GM18907 (cell line): Measurements from ENCODE around the gene TMEM178A.
"Not testable (repeated sequence)": the region's sequence is repeated elsewhere in the genome, so short reads cannot be mapped to it uniquely, and the experiment has no call there.

Experiments
- ATAC-seq: cut with Tn5 transposase; IDR thresholded peaks from one replicate; pipeline ENCODE4 v1.9.1; 2021; ENCODE audit warnings: mild to moderate bottlenecking, moderate library complexity; ENCODE audit not compliant: unreplicated experiment

The TMEM178A gene

GRCh38 chr2:39647104-39647765 is 18.5 kb upstream of the TMEM178A start:
- no peak for ATAC-seq

- no peak for ATAC-seq
These were observed 17.1 kb upstream of the TMEM178A start for GRCh38 chr2:39648580-39648979.

DNA sequence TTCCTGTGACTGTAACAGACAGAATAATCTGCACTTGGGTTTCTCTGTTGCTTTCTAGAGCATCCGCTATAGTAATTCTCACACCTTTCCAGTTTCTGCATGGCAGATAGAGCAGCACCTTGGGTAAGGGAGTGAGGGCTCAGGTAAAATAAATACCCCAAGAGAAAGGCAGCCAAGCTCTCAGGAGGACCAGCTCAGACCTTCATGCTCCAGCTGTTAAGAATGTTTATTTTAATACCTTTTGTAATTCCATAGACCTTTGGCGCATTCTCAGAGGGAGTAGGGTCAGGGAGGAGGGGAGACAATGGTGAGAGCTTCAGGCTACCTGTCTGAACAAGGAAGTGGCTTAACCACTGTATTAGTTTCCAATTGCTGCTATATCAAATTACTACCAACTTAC is 16.2 kb upstream of the TMEM178A start:
- ATAC-seq = no peak

GRCh38 chr2:39650468-39650867 is 15.2 kb upstream of the TMEM178A start:
- ATAC-seq = no peak

DNA sequence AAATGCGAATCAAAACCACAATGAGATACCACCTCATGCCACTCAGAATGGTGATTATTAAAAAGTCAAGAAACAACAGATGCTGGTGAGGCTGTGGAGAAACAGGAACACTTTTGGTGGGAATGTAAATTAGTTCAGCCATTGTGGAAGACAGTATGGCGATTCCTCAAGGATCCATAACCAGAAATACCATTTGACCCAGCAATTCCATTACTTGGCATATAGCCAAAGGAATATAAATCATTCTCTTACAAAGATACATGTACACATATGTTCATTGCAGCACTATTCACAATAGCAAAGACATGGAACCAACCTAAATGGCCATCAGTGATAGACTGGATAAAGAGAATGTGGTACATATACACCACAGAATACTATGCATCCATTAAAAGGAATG is 9.5 kb upstream of the TMEM178A start:
- ATAC-seq = not testable (repeated sequence)

GRCh38 chr2:39657287-39657937 is 8.3 kb upstream of the TMEM178A start:
- ATAC-seq = no peak

DNA sequence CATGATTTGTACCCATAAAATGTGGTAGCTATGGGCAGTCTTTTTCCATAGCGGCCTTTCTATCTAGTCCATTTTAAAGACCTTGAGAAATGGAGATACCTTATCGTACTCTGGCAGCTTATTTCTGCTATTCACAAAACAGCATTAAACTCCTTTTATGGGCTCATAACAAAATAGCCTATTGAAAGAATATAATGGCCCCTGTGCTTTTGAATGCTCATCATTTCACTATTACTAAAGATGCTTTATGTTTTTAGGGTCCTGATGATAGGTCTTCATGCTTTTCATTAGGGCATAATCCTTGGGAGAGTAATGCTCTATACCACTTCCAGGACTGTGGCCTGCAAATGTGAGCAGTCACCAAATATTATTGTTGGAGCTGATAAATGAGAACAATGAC is 7.3 kb upstream of the TMEM178A start:
- ATAC-seq = no peak

DNA sequence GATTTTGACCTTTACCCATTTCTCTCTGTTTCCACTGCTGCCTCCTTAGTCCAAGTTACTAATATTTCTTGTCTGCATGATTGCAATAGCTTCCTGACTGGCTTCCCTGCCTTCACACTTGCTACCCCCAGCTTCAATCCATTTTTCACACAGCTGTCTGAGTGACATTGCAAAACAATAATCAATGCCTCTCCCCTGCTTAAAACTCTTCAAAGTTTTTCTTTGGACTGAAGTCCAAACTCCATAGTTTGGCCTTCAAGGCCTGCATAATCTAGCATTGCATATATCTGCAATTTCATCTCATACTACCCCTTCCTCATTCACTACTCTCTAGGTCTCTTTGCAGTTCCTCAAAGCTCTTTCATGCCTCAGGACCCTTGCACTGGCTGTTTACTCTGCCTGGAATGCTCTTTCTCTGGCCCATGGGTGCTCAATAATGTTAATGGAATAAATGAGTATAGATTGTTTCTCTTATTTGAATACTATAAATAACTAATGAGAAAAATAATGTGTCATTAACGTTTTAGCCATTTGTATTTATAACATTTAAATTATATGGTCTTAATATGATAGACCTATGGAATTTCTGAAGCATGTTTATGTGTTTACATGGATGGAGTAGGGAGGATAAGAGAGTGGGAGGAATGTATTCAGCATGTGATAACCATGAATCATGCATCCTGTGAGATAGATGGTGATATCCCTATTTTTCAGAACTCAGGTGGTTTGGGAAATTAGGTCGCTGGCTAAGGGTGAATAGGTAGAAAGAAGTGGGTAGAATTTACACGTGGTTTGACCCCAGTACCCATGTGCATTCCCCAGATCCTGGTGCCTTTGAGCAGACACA is 5.7 kb upstream of the TMEM178A start:
- no peak for ATAC-seq

DNA sequence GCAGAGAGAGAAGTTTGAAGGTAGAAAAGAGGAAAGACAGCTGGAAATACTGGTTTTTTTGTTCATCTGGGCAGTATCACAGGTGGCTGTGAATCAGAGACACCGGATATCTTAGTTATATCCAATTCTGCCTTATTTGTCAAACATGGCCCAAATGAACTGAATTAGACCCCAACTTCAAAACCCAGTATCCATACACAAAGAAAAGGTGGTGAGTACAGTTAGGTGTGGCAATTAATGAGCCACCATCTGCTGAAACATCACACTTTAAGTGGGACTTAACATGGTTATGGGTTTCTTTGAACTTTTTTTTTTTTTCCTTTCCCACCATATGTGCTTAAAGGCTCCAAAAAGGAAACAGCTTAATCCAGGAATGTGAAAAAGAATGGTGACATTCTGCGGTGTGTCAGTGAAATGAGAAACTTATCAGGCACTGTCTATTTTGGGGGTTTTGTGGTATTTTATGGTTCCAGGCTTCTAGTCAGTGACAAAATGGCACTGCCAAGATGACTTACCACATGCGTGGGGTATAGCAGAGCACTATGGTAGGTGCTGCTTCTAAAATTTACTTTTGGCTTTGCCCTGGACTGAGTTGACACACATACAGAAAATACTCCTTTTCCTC is 5.0 kb upstream of the TMEM178A start:
- no peak for ATAC-seq

DNA sequence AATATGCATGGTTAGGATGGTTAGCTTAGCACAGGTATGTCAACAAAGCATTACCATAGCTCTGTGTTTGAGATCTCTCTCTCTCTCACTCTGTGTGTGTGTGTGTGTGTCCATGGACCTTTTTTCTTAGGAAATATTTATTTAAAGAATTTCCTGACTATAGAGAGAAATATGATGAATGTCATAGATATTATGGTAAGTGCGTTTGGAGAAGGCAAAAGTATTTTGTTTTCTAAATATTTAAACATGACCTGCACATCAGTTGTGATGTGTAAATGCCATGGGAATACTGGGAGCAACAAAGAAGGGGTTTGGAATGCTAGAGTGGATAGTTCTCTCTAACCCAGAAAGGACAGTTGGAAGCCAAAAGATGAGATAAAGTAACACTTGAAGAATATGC is 3.9 kb upstream of the TMEM178A start:
- no peak for ATAC-seq

DNA sequence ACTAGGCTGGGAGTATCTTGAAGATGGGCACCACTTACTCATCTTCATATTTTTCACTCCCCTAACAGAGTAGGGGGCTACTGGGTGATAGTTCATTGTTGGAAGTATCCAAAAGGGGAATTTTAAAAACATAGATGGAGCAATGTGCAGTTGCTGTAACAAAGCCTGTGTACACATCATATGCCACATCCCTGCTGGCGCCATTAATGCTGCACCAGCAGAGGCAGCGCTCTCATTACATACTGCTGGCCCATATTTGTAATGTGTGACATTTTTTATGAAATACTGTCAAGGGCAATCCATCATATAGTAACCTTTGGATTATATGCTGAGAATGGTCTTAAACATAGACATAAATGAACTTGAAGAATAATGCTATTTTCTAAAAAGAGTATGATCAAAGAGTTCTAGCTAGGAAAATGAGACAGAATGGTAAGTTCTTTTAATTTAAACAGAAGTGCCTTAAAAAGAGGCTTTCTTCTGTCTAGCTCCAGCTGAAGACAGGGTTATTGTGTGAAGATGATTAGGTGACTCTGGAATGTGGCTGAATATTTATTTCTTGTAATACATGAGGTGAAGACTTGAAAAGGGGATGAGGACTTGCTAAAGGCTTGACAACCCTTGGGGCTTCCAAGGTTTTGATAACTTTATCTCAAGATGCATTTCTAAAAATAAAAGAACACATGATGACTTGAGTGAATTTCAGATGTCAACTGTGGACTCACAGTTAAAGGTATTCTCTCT is 2.4 kb upstream of the TMEM178A start:
- no peak for ATAC-seq

DNA sequence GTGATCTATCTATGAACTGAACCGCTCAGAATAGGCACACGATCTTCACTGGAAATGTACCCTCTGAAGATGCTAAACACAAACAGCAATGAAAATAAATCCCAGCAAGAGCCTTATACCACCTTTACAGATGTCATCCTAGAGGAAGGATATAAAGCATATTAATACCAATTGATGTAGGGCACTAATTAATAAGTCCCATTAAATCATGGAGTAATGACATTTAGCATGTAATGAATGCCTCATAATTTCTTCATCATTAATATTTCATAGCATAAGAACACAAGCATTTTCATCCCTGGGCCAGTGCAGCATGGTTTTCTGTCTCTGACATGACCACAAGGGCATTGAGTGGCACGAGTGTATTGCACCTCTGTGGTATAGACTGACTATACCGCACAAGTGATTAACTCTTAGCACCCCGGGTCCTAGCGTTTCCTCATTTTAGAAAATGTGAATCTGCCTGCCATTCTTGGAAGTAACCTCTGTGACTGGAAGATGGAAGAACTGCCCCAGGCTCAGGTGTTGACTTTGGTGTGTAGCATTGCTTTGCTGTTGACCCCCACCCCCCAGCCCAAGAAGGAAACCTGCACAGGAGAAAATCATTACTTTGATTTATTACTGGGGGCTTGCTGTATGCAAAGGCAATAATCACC is 1.4 kb upstream of the TMEM178A start:
- no peak for ATAC-seq

DNA sequence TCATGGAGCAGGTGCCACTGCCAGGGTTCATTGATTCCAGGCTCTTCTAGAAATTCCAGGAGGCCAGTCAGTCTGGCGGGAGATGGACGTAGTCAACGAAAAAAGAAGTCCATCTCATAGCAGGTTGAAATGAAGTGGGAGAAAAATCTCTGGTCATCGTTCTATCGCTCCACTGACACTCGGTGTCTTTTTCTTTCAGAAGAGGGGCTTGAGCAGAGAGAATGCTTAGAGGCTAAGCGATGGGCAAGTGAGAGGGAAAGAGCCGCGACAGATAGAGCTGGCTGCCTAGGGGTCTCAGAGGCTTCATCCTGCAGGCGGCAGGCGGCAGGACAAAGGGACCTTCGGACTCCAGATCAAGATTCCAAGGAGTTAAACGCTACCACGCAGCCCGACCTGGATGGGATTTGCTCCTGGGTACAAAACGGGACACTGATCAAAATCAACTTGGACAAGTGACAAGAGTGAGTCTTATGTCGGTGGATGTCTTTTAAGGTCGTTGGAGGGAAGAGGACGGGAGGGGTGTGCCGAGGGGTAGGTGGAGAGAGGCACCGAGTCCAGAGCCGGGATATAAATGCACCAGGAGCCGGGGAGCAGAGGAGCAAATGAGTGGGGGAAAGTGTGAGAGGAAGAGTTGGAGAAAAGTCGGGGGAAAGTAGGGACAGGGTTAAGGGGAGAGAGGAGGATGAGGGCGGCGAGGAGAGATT is 677 bp upstream of the TMEM178A start:
- ATAC-seq = no peak

DNA sequence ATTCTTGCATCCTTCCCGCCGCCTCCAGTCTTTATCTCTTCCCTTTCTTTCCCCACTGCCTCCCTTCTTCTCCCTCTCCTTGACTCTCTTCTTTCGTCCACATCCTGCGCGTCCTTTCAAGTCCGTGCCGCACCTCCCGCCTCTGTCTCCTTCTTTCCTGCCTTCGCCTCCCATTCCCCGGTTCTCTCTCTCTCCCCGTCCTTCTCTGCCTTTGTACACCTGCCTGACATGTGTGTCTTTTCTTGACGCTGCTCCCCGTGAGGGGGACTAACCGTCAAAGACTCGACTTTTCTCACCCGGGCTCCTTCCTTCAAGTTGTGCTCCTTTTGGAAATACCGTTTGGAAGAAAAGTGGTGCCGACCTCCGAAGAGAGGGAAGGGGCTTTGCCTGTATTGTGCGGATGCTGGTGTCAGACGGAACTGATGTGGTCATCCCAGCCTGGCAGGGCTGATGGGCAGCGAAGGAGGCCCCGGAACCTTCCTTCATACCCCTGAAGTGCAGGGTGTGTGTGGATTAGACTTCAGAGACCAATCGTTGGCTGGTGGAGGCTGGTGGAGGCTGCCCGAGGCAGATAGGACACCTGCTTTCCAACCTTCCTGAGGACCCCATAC is 879 bp downstream of the TMEM178A start:
- no peak for ATAC-seq

GRCh38 chr2:39667104-39667885 is 1.6 kb downstream of the TMEM178A start:
- no peak for ATAC-seq

GRCh38 chr2:39667886-39668276 is 2.2 kb downstream of the TMEM178A start:
- no peak for ATAC-seq

GRCh38 chr2:39668576-39669080 is 2.9 kb downstream of the TMEM178A start:
- ATAC-seq = no peak

DNA sequence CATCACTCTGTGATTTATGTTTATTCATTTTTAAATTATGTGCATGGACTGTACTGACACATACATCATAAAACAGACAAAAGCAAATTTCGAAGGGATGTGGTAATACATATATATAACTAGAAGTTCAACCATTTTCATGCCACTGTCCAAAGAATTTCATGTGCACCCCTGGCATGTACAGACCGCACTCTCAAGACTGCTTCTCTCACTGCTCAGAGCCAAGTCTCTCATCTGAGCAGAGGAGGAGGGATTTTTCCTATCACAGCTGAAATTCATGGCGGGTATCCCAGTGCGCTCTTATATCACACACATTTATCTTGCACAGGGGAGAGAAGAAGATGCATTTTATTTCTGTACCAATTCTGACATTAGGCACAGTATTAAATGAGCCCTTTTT is 5.9 kb downstream of the TMEM178A start:
- no peak for ATAC-seq
